Central memory CD8-positive, alpha-beta T cell (primary cell): ENCODE data around the gene KLF18.
"Not testable (repeated sequence)": the region's sequence is repeated elsewhere in the genome, so short reads cannot be mapped to it uniquely, and the experiment has no call there.

Experiments
- ATAC-seq: fragments of 150-1000 bp; cut with Tn5 transposase; replicated peaks from 2 replicates; pipeline ENCODE4 v1.10.0; 2022; ENCODE audit warnings: mild to moderate bottlenecking, moderate FRiP score, moderate number of reproducible peaks; ENCODE audit not compliant: poor library complexity, severe bottlenecking; ENCODE audit errors: extremely low read depth
- DNase-seq, 2 donors: peaks; one replicate each; pipeline ENCODE4 v3.0.0; 2021; ENCODE audit warnings: low spot score in 2 of 2
- H3K27ac Mint-ChIP-seq: one replicate; pipeline ENCODE4 v1.8.0; 2022; ENCODE audit warnings: low read depth, mild to moderate bottlenecking, moderate library complexity, mixed read lengths
- H3K27me3 Mint-ChIP-seq: one replicate; pipeline ENCODE4 v1.8.0; 2022; ENCODE audit warnings: mixed read lengths
- H3K36me3 Mint-ChIP-seq: one replicate; pipeline ENCODE4 v1.8.0; 2022; ENCODE audit warnings: mild to moderate bottlenecking, moderate library complexity, mixed read lengths; ENCODE audit not compliant: insufficient read depth
- H3K4me1 Mint-ChIP-seq: one replicate; pipeline ENCODE4 v1.8.0; 2022; ENCODE audit warnings: mixed read lengths
- H3K4me3 Mint-ChIP-seq: one replicate; pipeline ENCODE4 v1.8.0; 2022; ENCODE audit warnings: mild to moderate bottlenecking, moderate library complexity, mixed read lengths
- H3K9me3 Mint-ChIP-seq: one replicate; pipeline ENCODE4 v1.8.0; 2022; ENCODE audit warnings: mixed read lengths

Gene KLF18

GRCh38 chr1:44144962-44145756 lies 3.7 kb upstream of the KLF18 start:
- ATAC-seq (no peak), DNase-seq (no peak)
- Mint-ChIP-seq H3K27ac (no peak overlapping the region), H3K36me3 (no peaks in the 10 kb centered on the region), H3K9me3 (peaks cover 20% of the 10 kb centered on the region), H3K27me3 (peaks cover 36% of the 10 kb centered on the region), H3K4me1 (no peaks in the 10 kb centered on the region), H3K4me3 (no peak overlapping the region)

- not testable (repeated sequence) for ATAC-seq, H3K4me3 Mint-ChIP-seq, H3K27ac Mint-ChIP-seq, DNase-seq, H3K36me3 Mint-ChIP-seq, H3K4me1 Mint-ChIP-seq
- Mint-ChIP-seq H3K27me3 (peaks cover 50% of the 10 kb centered on the region), H3K9me3 (peaks cover 11% of the 10 kb centered on the region)
Measured at GRCh38 chr1:44139565-44139964, 1.9 kb downstream of the KLF18 start.

GRCh38 chr1:44138239-44138638 lies 3.2 kb downstream of the KLF18 start:
- Mint-ChIP-seq H3K27ac (no peak overlapping the region), H3K9me3 (no peaks in the 10 kb centered on the region), H3K27me3 (peaks cover 63% of the 10 kb centered on the region), H3K36me3 (no peaks in the 10 kb centered on the region), H3K4me1 (no peaks in the 10 kb centered on the region), H3K4me3 (no peak overlapping the region)
- DNase-seq, result no peak
- no peak for ATAC-seq

GRCh38 chr1:44135886-44136285 lies 5.5 kb downstream of the KLF18 start:
- DNase-seq (no peak), ATAC-seq (no peak)
- H3K36me3 Mint-ChIP-seq, result no peaks in the 10 kb centered on the region
- no peaks in the 10 kb centered on the region for H3K4me1 Mint-ChIP-seq
- no peak overlapping the region for H3K27ac Mint-ChIP-seq
- peaks cover 69% of the 10 kb centered on the region for H3K27me3 Mint-ChIP-seq
- no peak overlapping the region for H3K4me3 Mint-ChIP-seq
- H3K9me3 Mint-ChIP-seq, result no peaks in the 10 kb centered on the region

GRCh38 chr1:44134071-44134920 lies 7.1 kb downstream of the KLF18 start:
- ATAC-seq (no peak), DNase-seq (no peak)
- peaks cover 81% of the 10 kb centered on the region for H3K27me3 Mint-ChIP-seq
- H3K36me3 Mint-ChIP-seq, result no peaks in the 10 kb centered on the region
- H3K4me3 Mint-ChIP-seq, result no peak overlapping the region
- H3K9me3 Mint-ChIP-seq, result no peaks in the 10 kb centered on the region
- no peaks in the 10 kb centered on the region for H3K4me1 Mint-ChIP-seq
- no peak overlapping the region for H3K27ac Mint-ChIP-seq

- no peak for DNase-seq
- Mint-ChIP-seq H3K27me3 (peaks cover 84% of the 10 kb centered on the region), H3K9me3 (no peaks in the 10 kb centered on the region), H3K36me3 (no peaks in the 10 kb centered on the region), H3K27ac (no peak overlapping the region), H3K4me3 (no peak overlapping the region), H3K4me1 (no peaks in the 10 kb centered on the region)
- no peak for ATAC-seq
Measured at GRCh38 chr1:44131411-44131810, 10.0 kb downstream of the KLF18 start.

- no peaks in the 10 kb centered on the region for H3K36me3 Mint-ChIP-seq
- peaks cover 89% of the 10 kb centered on the region for H3K27me3 Mint-ChIP-seq
- ATAC-seq (no peak), DNase-seq (no peak)
- H3K4me3 Mint-ChIP-seq, result no peak overlapping the region
- no peaks in the 10 kb centered on the region for H3K4me1 Mint-ChIP-seq
- H3K9me3 Mint-ChIP-seq, result no peaks in the 10 kb centered on the region
- H3K27ac Mint-ChIP-seq, result no peak overlapping the region
Measured at GRCh38 chr1:44129616-44130500, 11.6 kb downstream of the KLF18 start.

GRCh38 chr1:44120398-44120949 lies 21.0 kb downstream of the KLF18 start:
- peaks cover 34% of the 10 kb centered on the region for H3K27me3 Mint-ChIP-seq
- no peaks in the 10 kb centered on the region for H3K36me3 Mint-ChIP-seq
- DNase-seq (no peak), ATAC-seq (no peak)
- no peak overlapping the region for H3K27ac Mint-ChIP-seq
- no peaks in the 10 kb centered on the region for H3K9me3 Mint-ChIP-seq
- H3K4me3 Mint-ChIP-seq, result no peak overlapping the region
- H3K4me1 Mint-ChIP-seq, result no peaks in the 10 kb centered on the region

- Mint-ChIP-seq H3K27ac (no peak overlapping the region), H3K4me1 (no peaks in the 10 kb centered on the region), H3K27me3 (peaks cover 30% of the 10 kb centered on the region), H3K9me3 (no peaks in the 10 kb centered on the region), H3K4me3 (no peak overlapping the region), H3K36me3 (no peaks in the 10 kb centered on the region)
- DNase-seq, result no peak
- ATAC-seq, result no peak
Measured at GRCh38 chr1:44119525-44119924, 21.9 kb downstream of the KLF18 start.

- no peaks in the 10 kb centered on the region for H3K36me3 Mint-ChIP-seq
- peaks cover 37% of the 10 kb centered on the region for H3K27me3 Mint-ChIP-seq
- DNase-seq, result no peak
- ATAC-seq, result no peak
- H3K9me3 Mint-ChIP-seq, result no peaks in the 10 kb centered on the region
- H3K4me3 Mint-ChIP-seq, result no peak within 1 kb of the TSS
- H3K4me1 Mint-ChIP-seq, result no peaks in the 10 kb centered on the region
- no peak within 1 kb of the TSS for H3K27ac Mint-ChIP-seq
Measured at GRCh38 chr1:44118682-44119081, 22.7 kb downstream of the KLF18 start, which contains the start of gene KLF17. TSS of gene KLF17 (plus strand) at chr1:44118821. CDS start at chr1:44118908, 87 bp downstream.

GRCh38 chr1:44117272-44117671 lies 24.2 kb downstream of the KLF18 start:
- H3K4me1 Mint-ChIP-seq, H3K9me3 Mint-ChIP-seq, H3K36me3 Mint-ChIP-seq, ATAC-seq, H3K4me3 Mint-ChIP-seq, H3K27ac Mint-ChIP-seq, DNase-seq: not testable (repeated sequence)
- H3K27me3 Mint-ChIP-seq, result peaks cover 44% of the 10 kb centered on the region

- Mint-ChIP-seq H3K9me3 (no peaks in the 10 kb centered on the region), H3K27ac (no peak overlapping the region), H3K27me3 (peaks cover 26% of the 10 kb centered on the region), H3K36me3 (no peaks in the 10 kb centered on the region), H3K4me3 (no peak overlapping the region), H3K4me1 (no peaks in the 10 kb centered on the region)
- DNase-seq (no peak), ATAC-seq (no peak)
Measured at GRCh38 chr1:44114098-44114497, 27.3 kb downstream of the KLF18 start.
